Urothelium cell line (cell line): ENCODE measurements around the gene FGFR2.
"Not testable (repeated sequence)": the region's sequence is repeated elsewhere in the genome, so short reads cannot be mapped to it uniquely, and the experiment has no call there.

Experiments used
- DNase-seq: peaks from one replicate; pipeline ENCODE4 v3.0.0; 2011; ENCODE audit warnings: low spot score, mixed read lengths
- FAIRE-seq: peaks from 2 replicates; lab custom pipeline; 2011; peaks lifted over from hg19 to GRCh38; lab: Jason Lieb, UNC

Gene FGFR2

GRCh38 chr10:121526801-121527221 is 71.4 kb downstream of the FGFR2 start:
- FAIRE-seq (no peak), DNase-seq (no peak)

- DNase-seq (no peak), FAIRE-seq (no peak)
Measured at GRCh38 chr10:121526135-121526790, 72.0 kb downstream of the FGFR2 start.

- no peak for DNase-seq
Measured at GRCh38 chr10:121525251-121526134, 72.8 kb downstream of the FGFR2 start.

GRCh38 chr10:121524157-121524817 is 74.0 kb downstream of the FGFR2 start:
- no peak for FAIRE-seq
- DNase-seq, result no peak

More at GRCh38 chr10:121525251-121526134, 72.8 kb downstream of the FGFR2 start:
- no peak for FAIRE-seq

GRCh38 chr10:121522831-121523230 is 75.4 kb downstream of the FGFR2 start:
- DNase-seq (no peak), FAIRE-seq (no peak)

GRCh38 chr10:121521794-121522556 is 76.3 kb downstream of the FGFR2 start:
- FAIRE-seq, result no peak
- no peak for DNase-seq

GRCh38 chr10:121520526-121520925 is 77.7 kb downstream of the FGFR2 start:
- FAIRE-seq, DNase-seq: not testable (repeated sequence)

GRCh38 chr10:121519901-121520493 is 78.2 kb downstream of the FGFR2 start:
- FAIRE-seq, result no peak
- no peak for DNase-seq

- no peak for DNase-seq
- no peak for FAIRE-seq
Measured at GRCh38 chr10:121519411-121519810, 78.8 kb downstream of the FGFR2 start.

GRCh38 chr10:121518333-121518732 is 79.9 kb downstream of the FGFR2 start:
- FAIRE-seq (no peak), DNase-seq (no peak)

- FAIRE-seq (no peak), DNase-seq (no peak)
Measured at GRCh38 chr10:121516093-121516865, 82.0 kb downstream of the FGFR2 start.

GRCh38 chr10:121514141-121514865 is 83.9 kb downstream of the FGFR2 start:
- FAIRE-seq, result no peak
- no peak for DNase-seq

GRCh38 chr10:121511943-121512342 is 86.3 kb downstream of the FGFR2 start:
- FAIRE-seq, result no peak

GRCh38 chr10:121511460-121511859 is 86.8 kb downstream of the FGFR2 start:
- FAIRE-seq (no peak), DNase-seq (no peak)

More at GRCh38 chr10:121511943-121512342, 86.3 kb downstream of the FGFR2 start:
- DNase-seq, result peak; percentile 25

- FAIRE-seq, result no peak
- peak; percentile 77 for DNase-seq
Measured at GRCh38 chr10:121510201-121510771, 88.0 kb downstream of the FGFR2 start.

- FAIRE-seq (no peak), DNase-seq (no peak)
Measured at GRCh38 chr10:121509796-121510195, 88.4 kb downstream of the FGFR2 start.

GRCh38 chr10:121509112-121509511 is 89.1 kb downstream of the FGFR2 start:
- FAIRE-seq, result no peak
- DNase-seq, result no peak

- DNase-seq (no peak), FAIRE-seq (no peak)
Measured at GRCh38 chr10:121503587-121504051, 94.6 kb downstream of the FGFR2 start.
